K562 (cell line): ENCODE results near the gene TCF19.
"Not testable (repeated sequence)": the region's sequence is repeated elsewhere in the genome, so short reads cannot be mapped to it uniquely, and the experiment has no call there.

Experiments
- ATF1 ChIP-seq, 2 experiments: fragments of 450-650 bp in 1 of 2; IDR thresholded peaks; 2 replicates each; pipeline ENCODE4 v1.6.1; 2016; ENCODE audit warnings: missing compliant biosample characterization in 1 of 2, missing genetic modification characterization in 1 of 2
- CBX8 ChIP-seq: fragments of 200-600 bp; sonication (generic); IDR thresholded peaks from 2 replicates; pipeline ENCODE4 v1.6.1; 2012; ENCODE audit warnings: borderline replicate concordance, mixed run types, low read depth, mild to moderate bottlenecking, moderate library complexity, mixed read lengths, low read length, control low read depth, inconsistent platforms; ENCODE audit not compliant: poor library complexity, severe bottlenecking; ENCODE audit errors: extremely low read depth
- SRF ChIP-seq, 2 experiments: fragments of 250-450, 450-650 bp in 1 of 2; sonication (Bioruptor Pico) in 1 of 2; sonication (generic) in 1 of 2; formaldehyde crosslinking; IDR thresholded peaks; 2 replicates each; pipeline versions ENCODE4 v1.5.0 to v1.5.1; 2020 to 2022; ENCODE audit warnings: mild to moderate bottlenecking in 1 of 2, missing genetic modification reagents in 1 of 2
- THRA ChIP-seq: fragments of 450-650 bp; IDR thresholded peaks from 2 replicates; pipeline ENCODE4 v1.6.1; 2017; ENCODE audit warnings: mild to moderate bottlenecking, moderate library complexity
- TRIM24 ChIP-seq, 2 experiments: fragments of 450-650 bp; IDR thresholded peaks; 2 replicates each; pipeline ENCODE4 v1.6.1; 2016
- UBTF ChIP-seq, 2 experiments: IDR thresholded peaks; 2 replicates each; pipeline ENCODE4 v1.6.1; 2012; ENCODE audit warnings: improper control_type of control experiment in 2 of 2, low read depth in 2 of 2, low read length in 2 of 2, borderline replicate concordance in 1 of 2
- TF ChIP-seq, protein P1 (sequence below), 3 experiments: IDR thresholded peaks in 2 of 3; conservative IDR thresholded peaks in 1 of 3; 2 replicates each; pipeline ENCODE4 v1.5.1; 2011 to 2012; ENCODE audit warnings: low read length in 3 of 3, mild to moderate bottlenecking in 3 of 3, control low read depth in 2 of 3, improper control_type of control experiment in 1 of 3, inconsistent platforms in 1 of 3, low read depth in 1 of 3, mixed read lengths in 1 of 3, moderate library complexity in 1 of 3; ENCODE audit not compliant: insufficient read depth in 2 of 3
- TF ChIP-seq, protein P2 (sequence below), 2 experiments: IDR thresholded peaks; 2 replicates each; pipeline ENCODE4 v1.6.1; 2011; ENCODE audit warnings: borderline replicate concordance in 1 of 2, control low read depth in 1 of 2, low read depth in 1 of 2, low read length in 1 of 2, mild to moderate bottlenecking in 1 of 2, mixed read lengths in 1 of 2, moderate library complexity in 1 of 2; ENCODE audit not compliant: insufficient read depth in 1 of 2, insufficient read length in 1 of 2, poor library complexity in 1 of 2, severe bottlenecking in 1 of 2; ENCODE audit errors: extremely low read depth in 1 of 2

DNA sequence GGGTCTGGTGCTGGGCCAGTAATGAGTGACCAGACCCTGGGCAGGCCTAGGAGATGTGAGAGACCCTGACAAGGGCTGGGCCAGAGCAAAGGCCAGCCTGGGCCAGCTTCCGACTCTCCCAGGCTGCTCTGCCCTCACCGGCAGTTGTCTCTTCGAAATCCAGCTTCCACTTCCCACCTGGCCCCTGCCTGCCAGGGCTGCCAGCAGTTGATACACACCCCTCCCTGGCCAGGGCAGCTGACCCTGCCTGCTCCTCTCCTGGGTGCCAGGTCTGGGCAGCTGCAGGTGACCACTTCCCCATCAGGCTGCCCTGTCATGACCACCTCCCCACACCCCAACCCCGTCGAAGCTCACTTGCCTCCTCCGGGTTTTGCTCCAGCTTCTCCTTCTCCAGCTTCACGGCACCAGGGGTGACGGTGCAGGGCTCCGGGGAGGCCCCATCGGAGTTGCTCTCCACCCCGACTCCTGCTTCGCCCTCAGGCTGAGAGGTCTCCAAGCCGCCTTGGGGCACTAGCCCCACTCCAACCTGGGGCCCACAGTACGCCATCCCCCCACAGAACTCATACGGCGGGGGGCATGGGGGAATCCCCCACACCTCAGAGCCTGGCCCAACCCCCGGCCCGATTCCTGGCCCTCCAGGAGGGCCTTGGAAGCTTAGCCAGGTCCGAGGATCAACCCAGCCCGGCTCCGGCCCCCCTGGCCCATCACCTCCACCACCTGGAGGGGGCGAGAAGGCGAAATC is 11.6 kb downstream of the TCF19 start:
- TF ChIP-seq, protein P1, sequence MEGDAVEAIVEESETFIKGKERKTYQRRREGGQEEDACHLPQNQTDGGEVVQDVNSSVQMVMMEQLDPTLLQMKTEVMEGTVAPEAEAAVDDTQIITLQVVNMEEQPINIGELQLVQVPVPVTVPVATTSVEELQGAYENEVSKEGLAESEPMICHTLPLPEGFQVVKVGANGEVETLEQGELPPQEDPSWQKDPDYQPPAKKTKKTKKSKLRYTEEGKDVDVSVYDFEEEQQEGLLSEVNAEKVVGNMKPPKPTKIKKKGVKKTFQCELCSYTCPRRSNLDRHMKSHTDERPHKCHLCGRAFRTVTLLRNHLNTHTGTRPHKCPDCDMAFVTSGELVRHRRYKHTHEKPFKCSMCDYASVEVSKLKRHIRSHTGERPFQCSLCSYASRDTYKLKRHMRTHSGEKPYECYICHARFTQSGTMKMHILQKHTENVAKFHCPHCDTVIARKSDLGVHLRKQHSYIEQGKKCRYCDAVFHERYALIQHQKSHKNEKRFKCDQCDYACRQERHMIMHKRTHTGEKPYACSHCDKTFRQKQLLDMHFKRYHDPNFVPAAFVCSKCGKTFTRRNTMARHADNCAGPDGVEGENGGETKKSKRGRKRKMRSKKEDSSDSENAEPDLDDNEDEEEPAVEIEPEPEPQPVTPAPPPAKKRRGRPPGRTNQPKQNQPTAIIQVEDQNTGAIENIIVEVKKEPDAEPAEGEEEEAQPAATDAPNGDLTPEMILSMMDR (IDR thresholded peaks at IDR 0.05 in 2 of 3, conservative IDR thresholded peaks at IDR 0.05 in 1 of 3; ENCODE audit: insufficient read depth in 2 of 3, low read depth in 1 of 3, low read length in 3 of 3), result not testable (repeated sequence)
- TF ChIP-seq ATF1 (CRISPR knock-in tag; IDR thresholded peaks at IDR 0.05); ATF1 (tag; IDR thresholded peaks at IDR 0.05); CBX8; SRF (CRISPR knock-in tag; IDR thresholded peaks at IDR 0.05); TRIM24 (IDR thresholded peaks at IDR 0.05); UBTF (IDR thresholded peaks at IDR 0.05; ENCODE audit: borderline replicate concordance in 1 of 2, low read depth in 2 of 2, low read length in 2 of 2); THRA: not testable (repeated sequence)
- TF ChIP-seq, protein P2, sequence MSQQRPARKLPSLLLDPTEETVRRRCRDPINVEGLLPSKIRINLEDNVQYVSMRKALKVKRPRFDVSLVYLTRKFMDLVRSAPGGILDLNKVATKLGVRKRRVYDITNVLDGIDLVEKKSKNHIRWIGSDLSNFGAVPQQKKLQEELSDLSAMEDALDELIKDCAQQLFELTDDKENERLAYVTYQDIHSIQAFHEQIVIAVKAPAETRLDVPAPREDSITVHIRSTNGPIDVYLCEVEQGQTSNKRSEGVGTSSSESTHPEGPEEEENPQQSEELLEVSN (IDR thresholded peaks at IDR 0.05; ENCODE audit: borderline replicate concordance in 1 of 2, extremely low read depth in 1 of 2, insufficient read depth in 1 of 2, insufficient read length in 1 of 2, low read depth in 1 of 2, low read length in 1 of 2, poor library complexity in 1 of 2, severe bottlenecking in 1 of 2), result not testable (repeated sequence)
